ENCODE results near the gene TCF3. TPM values are rescaled to one million over a fixed set of nuclear protein-coding genes. Genes with fewer than 3 reads are reported as not detected.

Gene TCF3
- total and polyA plus RNA-seq, 2 of the 8 experiments (the other 6 are each of a cell fraction or from before 2014, with no cell fraction given) = 241 to 348 TPM

- TF ChIP-seq TAF7 (optimal IDR thresholded peaks at IDR 0.05; ENCODE audit: borderline replicate concordance, low read depth, low read length) (no peak), SP1 (IDR thresholded peaks at IDR 0.05; ENCODE audit: low read depth, low read length) (no peak), SRF (IDR thresholded peaks at IDR 0.05; ENCODE audit: low read depth, low read length) (no peak), TEAD4 (IDR thresholded peaks at IDR 0.05; ENCODE audit: low read depth, low read length) (no peak), JUN (IDR thresholded peaks at IDR 0.05; ENCODE audit: low read depth, low read length) (no peak), SIRT6 (IDR thresholded peaks at IDR 0.05; ENCODE audit: low read length) (no peak), RBBP5 (IDR thresholded peaks at IDR 0.05; ENCODE audit: borderline replicate concordance, low read depth, low read length) (no peak)
These were observed 4.0 kb downstream of the TCF3 start (continued) for GRCh38 chr19:1648459-1648849.

Data from H1 (cell line).